HT-29 (cell line): ENCODE results near the gene SIX1. TPM values are rescaled to one million over a fixed set of nuclear protein-coding genes. Genes with fewer than 3 reads are reported as not detected.

ENCODE experiments used
- DNase-seq: peaks from one replicate; pipeline ENCODE4 v3.0.0-alpha.2; 2015; ENCODE audit warnings: low spot score
- total RNA-seq: library from RNA; depleted of rRNA; stranded (reverse); fragments of >200 nt; shearing (Covaris generic); gene quantifications from 2 replicates; pipeline ENCODE4 v1.2.3, GENCODE V29; 2014

The SIX1 gene
- total RNA-seq, 1 experiment from 2014 or later = 0.05 TPM

- no peak for DNase-seq
Measured at GRCh38 chr14:60643141-60643462, 6.2 kb downstream of the SIX1 start.

- DNase-seq = no peak
Measured at GRCh38 chr14:60642270-60643140, 6.8 kb downstream of the SIX1 start.

- no peak for DNase-seq
Measured at GRCh38 chr14:60641742-60642269, 7.5 kb downstream of the SIX1 start.

- DNase-seq = no peak
Measured at GRCh38 chr14:60640859-60641741, 8.2 kb downstream of the SIX1 start.

GRCh38 chr14:60639674-60640073 is 9.6 kb downstream of the SIX1 start:
- no peak for DNase-seq

GRCh38 chr14:60637479-60638315 is 11.6 kb downstream of the SIX1 start:
- DNase-seq = no peak

GRCh38 chr14:60636879-60637478 is 12.3 kb downstream of the SIX1 start:
- no peak for DNase-seq

- DNase-seq = no peak
Measured at GRCh38 chr14:60634153-60634552, 15.1 kb downstream of the SIX1 start.

GRCh38 chr14:60632777-60633176 is 16.5 kb downstream of the SIX1 start:
- DNase-seq = no peak

GRCh38 chr14:60632257-60632656 is 17.0 kb downstream of the SIX1 start:
- no peak for DNase-seq

- DNase-seq = no peak
Measured at GRCh38 chr14:60631842-60632241, 17.4 kb downstream of the SIX1 start.

GRCh38 chr14:60630129-60630528 is 19.1 kb downstream of the SIX1 start:
- no peak for DNase-seq

GRCh38 chr14:60628892-60629291 is 20.4 kb downstream of the SIX1 start:
- DNase-seq = no peak

GRCh38 chr14:60622917-60623257 is 26.4 kb downstream of the SIX1 start:
- DNase-seq = no peak

GRCh38 chr14:60622210-60622916 is 26.9 kb downstream of the SIX1 start:
- no peak for DNase-seq

GRCh38 chr14:60621386-60621785 is 27.9 kb downstream of the SIX1 start:
- no peak for DNase-seq

GRCh38 chr14:60618241-60618640 is 31.0 kb downstream of the SIX1 start:
- no peak for DNase-seq

GRCh38 chr14:60616461-60616959 is 32.8 kb downstream of the SIX1 start:
- no peak for DNase-seq

- DNase-seq = no peak
Measured at GRCh38 chr14:60602291-60602690, 47.0 kb downstream of the SIX1 start.

GRCh38 chr14:60599727-60600126 is 49.5 kb downstream of the SIX1 start:
- DNase-seq = no peak
